ENCODE measurements around the gene TCN2.
"Not testable (repeated sequence)": the region's sequence is repeated elsewhere in the genome, so short reads cannot be mapped to it uniquely, and the experiment has no call there.

The TCN2 gene

GRCh38 chr22:30674482-30674881 lies 67.5 kb downstream of the TCN2 start:
- no peak overlapping the region for H3K4me3 ChIP-seq (ENCODE audit: control insufficient read depth, low read depth, low read length)
- no peak for DNase-seq (ENCODE audit: low read depth)
- no peak for TF ChIP-seq CTCF (IDR thresholded peaks at IDR 0.05; ENCODE audit: control insufficient read depth, insufficient read depth, low read depth, low read length, missing control alignments)

- no peak for DNase-seq (ENCODE audit: low read depth)
- no peak overlapping the region for H3K4me3 ChIP-seq (ENCODE audit: control insufficient read depth, low read depth, low read length)
- TF ChIP-seq CTCF (IDR thresholded peaks at IDR 0.05; ENCODE audit: control insufficient read depth, insufficient read depth, low read depth, low read length, missing control alignments), result no peak
Observed at GRCh38 chr22:30675436-30675835, 68.5 kb downstream of the TCN2 start.

- not testable (repeated sequence) for H3K4me3 ChIP-seq (ENCODE audit: control insufficient read depth, low read depth, low read length); DNase-seq (ENCODE audit: low read depth)
Observed at GRCh38 chr22:30676565-30676964, 69.6 kb downstream of the TCN2 start.
